ENCODE measurements around the gene MRPL38. TPM values are rescaled to one million over a fixed set of nuclear protein-coding genes. Genes with fewer than 3 reads are reported as not detected.
A peak's percentile ranks its signal among the peaks of the same experiment; 100 is the strongest.

Gene MRPL38
- total RNA-seq (2014; rRNA removed), result 74.5 and 124 TPM in 2 replicates
- percentile 84 among the genes with signal in this experiment for Bru-seq, nascent RNA
- BruChase-seq, experiment 1, labeled RNA remaining after a 6-hour chase, result percentile 91 among the genes with signal in this experiment
- BruChase-seq, experiment 2, labeled RNA remaining after a 2-hour chase, result percentile 90 among the genes with signal in this experiment
- long read RNA-seq, transcript MRPL38-201 (9 exons, 1,888 nt), result major isoform, 252 of 334 reads
- long read RNA-seq, partial matches to known transcripts, result 11 of 334 reads
- long read RNA-seq, other reads (novel, unspliced or antisense), result 65 of 334 reads

- TSS peak; percentile 94 for BruUV-seq (replicated peaks)
- ChIA-PET POLR2A (ENCODE audit: unreplicated experiment) (interaction anchor here (0.5 to 1.0 kb wide), 6 partner anchors 24 to 125 kb away, joined by 3 to 8 read pairs (median 3); partner anchors contain the start of gene FBF1), CTCF (interaction anchor here (0.6 to 1.2 kb wide), 11 partner anchors 8 to 226 kb away, joined by 3 to 10 read pairs (median 4); partner anchors contain the start of genes FBF1, TRIM65 and WBP2)
- DNase-seq (peak; percentile 99), ATAC-seq (peak; percentile 98)
- TF ChIP-seq EZH2 (IDR thresholded peaks at IDR 0.05; ENCODE audit: low read length, unreplicated experiment), result no peak
- TF ChIP-seq EZH2phosphoT487 (IDR thresholded peaks at IDR 0.05; ENCODE audit: borderline replicate concordance, low read length), result no peak
- peak; percentile 95 for TF ChIP-seq CTCF (conservative IDR thresholded peaks at IDR 0.05; ENCODE audit: low read depth, low read length)
- Histone ChIP-seq H3K4me1 (ENCODE audit: insufficient read depth, low read length) (peaks cover 13% of the 10 kb centered on the region), H3F3A (ENCODE audit: low read length, unreplicated experiment) (no peaks in the 10 kb centered on the region), H3K27ac (ENCODE audit: low read length) (peak within 1 kb of the TSS; percentile 64), H3K9ac (ENCODE audit: low read length) (peak within 1 kb of the TSS; percentile 90), H3K9me2 (replicated peaks; ENCODE audit: low read length) (no peaks in the 10 kb centered on the region), H3K79me2 (ENCODE audit: low read length) (peaks cover 26% of the 10 kb centered on the region), H4K20me1 (ENCODE audit: low read length) (no peaks in the 10 kb centered on the region), H3K36me3 (ENCODE audit: low read depth, low read length) (peaks cover 19% of the 10 kb centered on the region; the same call in 1 of the 2 replicates), H3K27me3 (ENCODE audit: low read length) (no peaks in the 10 kb centered on the region), H3K4me3 (ENCODE audit: low read length) (peak within 1 kb of the TSS; percentile 78), H3K4me2 (ENCODE audit: low read length) (peak within 1 kb of the TSS; percentile 89), H3K9me3 (ENCODE audit: low read length) (no peaks in the 10 kb centered on the region), H2AFZ (ENCODE audit: low read length) (peak within 1 kb of the TSS; percentile 92)
- intact Hi-C loops (cut with micrococcal nuclease), result loop anchor here (1.0 to 10.0 kb wide), 5 partner anchors 36 to 370 kb away; partner anchors contain the start of genes ACOX1, FBF1 and TEN1
These were observed at the start of gene MRPL38 for GRCh38 chr17:75904749-75905521. TSS of gene MRPL38 (minus strand) at chr17:75904884. CDS start at chr17:75904875, 9 bp downstream.

- ATAC-seq (no peak; the same call in 1 of the 2 replicates), DNase-seq (no peak)
- no peak overlapping the region for H3K4me2 ChIP-seq (ENCODE audit: low read length)
- H3K27me3 ChIP-seq (ENCODE audit: low read length), result no peaks in the 10 kb centered on the region
- no peak overlapping the region for H3K4me3 ChIP-seq (ENCODE audit: low read length)
- no TSS peak for BruUV-seq (replicated peaks)
- H3F3A ChIP-seq (ENCODE audit: low read length, unreplicated experiment), result no peaks in the 10 kb centered on the region
- intact Hi-C loops (cut with micrococcal nuclease), result no loop called here
- H3K36me3 ChIP-seq (ENCODE audit: low read depth, low read length), result peaks cover 67% of the 10 kb centered on the region
- no peaks in the 10 kb centered on the region for H3K79me2 ChIP-seq (ENCODE audit: low read length)
- no peak overlapping the region for H3K9ac ChIP-seq (ENCODE audit: low read length)
- TF ChIP-seq EZH2 (IDR thresholded peaks at IDR 0.05; ENCODE audit: low read length, unreplicated experiment) (no peak), EZH2phosphoT487 (IDR thresholded peaks at IDR 0.05; ENCODE audit: borderline replicate concordance, low read length) (no peak), CTCF (conservative IDR thresholded peaks at IDR 0.05; ENCODE audit: low read depth, low read length) (no peak)
- ChIA-PET POLR2A (ENCODE audit: unreplicated experiment) (no interaction called here), CTCF (interaction anchor here (0.7 kb wide), 1 partner anchor 8 kb away, joined by 5 read pairs; no protein-coding TSS in a partner anchor)
- no peak overlapping the region for H2AFZ ChIP-seq (ENCODE audit: low read length)
- no peaks in the 10 kb centered on the region for H4K20me1 ChIP-seq (ENCODE audit: low read length)
- no peaks in the 10 kb centered on the region for H3K4me1 ChIP-seq (ENCODE audit: insufficient read depth, low read length)
- H3K27ac ChIP-seq (ENCODE audit: low read length), result no peak overlapping the region
- H3K9me3 ChIP-seq (ENCODE audit: low read length), result no peaks in the 10 kb centered on the region
- H3K9me2 ChIP-seq (replicated peaks; ENCODE audit: low read length), result no peaks in the 10 kb centered on the region
These were observed 46.3 kb upstream of the MRPL38 start for GRCh38 chr17:75950855-75951554.
